HPDE6-E6E7 (cell line): Measurements from ENCODE around the gene PRIMA1.
"Not testable (repeated sequence)": the region's sequence is repeated elsewhere in the genome, so short reads cannot be mapped to it uniquely, and the experiment has no call there.

Experiments used
- DNase-seq: peaks from one replicate; pipeline ENCODE4 v3.0.0; 2011; ENCODE audit warnings: missing footprints; ENCODE audit errors: extremely low spot score

PRIMA1 gene, protein sequence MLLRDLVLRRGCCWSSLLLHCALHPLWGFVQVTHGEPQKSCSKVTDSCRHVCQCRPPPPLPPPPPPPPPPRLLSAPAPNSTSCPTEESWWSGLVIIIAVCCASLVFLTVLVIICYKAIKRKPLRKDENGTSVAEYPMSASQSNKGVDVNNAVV

DNA sequence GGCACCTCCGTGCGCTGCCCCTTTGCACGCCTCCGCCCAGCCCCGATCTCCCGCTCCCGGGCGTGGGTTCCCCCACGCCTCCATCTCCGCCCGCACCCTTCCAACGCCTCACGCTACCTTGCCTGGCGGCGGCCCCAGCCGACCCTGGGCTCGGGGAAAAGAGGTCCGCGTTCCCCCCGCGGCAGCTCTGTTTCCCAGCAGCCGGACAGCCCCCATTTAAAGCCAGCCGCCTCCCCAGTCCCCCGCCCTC lies at the start of gene PRIMA1:
Gene PRIMA1 (minus strand): TSS at position 193 of the 250 bp plus-strand sequence. CDS start 767 bp downstream, outside the sequence.
- DNase-seq = no peak

- no peak for DNase-seq
These were observed 46.5 kb upstream of the PRIMA1 start for GRCh38 chr14:93834699-93835371.

DNA sequence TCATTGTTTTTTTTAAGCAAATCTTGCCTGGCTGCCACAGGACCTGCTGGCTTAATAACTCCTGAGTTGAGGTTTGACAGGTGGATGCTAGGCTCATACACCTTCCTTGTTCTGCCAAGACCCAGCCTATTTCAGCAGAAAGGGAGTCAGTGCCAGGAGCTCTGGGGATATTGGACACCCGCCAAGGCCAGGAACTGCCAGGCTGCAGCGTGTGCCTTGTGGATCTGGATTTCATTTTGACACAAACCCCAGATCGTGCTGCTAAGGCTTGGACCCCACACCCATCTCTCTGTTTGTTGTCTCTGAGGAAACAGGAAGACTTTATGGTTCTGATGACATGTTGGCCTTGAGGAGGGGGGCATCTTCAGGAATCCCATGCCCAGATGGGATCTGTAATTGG lies 44.4 kb upstream of the PRIMA1 start:
- no peak for DNase-seq

DNA sequence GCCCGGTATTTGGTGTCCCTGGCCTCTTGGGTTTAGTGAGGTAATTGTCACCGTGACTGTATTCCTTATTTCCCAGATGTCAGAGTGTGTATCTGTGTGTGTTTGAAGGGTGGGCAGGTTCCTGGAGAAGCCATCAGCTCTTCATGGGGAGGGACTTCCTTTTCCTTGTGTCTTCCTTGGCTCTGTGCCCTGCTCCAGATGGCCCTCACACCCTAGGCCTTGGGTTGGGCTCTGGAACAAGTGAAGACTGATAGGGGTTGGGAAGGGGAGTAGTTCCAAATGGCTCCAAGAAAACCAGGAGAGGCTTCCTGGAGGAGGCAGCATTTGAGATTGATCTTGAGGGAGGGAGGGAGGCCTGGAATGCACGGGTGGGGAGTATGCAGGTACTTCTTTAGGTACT lies 43.8 kb upstream of the PRIMA1 start:
- no peak for DNase-seq

DNA sequence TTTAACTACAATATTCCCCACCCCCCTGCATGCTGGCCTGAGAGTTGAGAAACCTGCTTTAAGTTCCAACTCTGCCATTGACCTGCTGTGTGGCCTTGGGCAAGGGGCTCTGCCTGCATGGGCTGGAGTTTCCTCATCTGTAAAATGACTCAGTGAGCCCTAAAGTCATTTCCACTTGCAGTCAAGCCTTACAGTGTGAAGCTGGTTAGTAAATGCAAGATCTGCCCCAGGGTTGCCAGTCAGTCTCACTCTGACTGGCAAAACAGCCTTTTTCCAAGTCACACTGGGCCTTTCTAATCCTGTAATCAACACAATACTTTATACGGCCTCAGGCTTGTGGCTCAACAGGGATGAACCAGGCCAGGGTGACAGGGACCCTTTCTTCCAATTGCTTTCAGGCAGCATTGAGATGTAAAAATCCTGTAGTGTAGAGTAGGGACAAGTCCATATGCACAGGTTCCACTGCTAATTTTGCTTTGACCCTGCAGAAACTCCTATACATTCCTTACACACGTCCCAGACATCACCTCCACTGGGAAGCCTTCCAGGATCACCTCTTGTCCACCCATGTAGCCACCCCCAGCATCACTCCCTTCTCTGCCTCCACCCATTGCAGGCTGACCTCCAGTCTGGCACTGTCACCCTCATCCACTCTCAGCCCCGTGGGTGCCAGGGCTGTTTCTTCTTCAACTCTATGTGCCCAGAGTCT lies 42.6 kb upstream of the PRIMA1 start:
- no peak for DNase-seq

- no peak for DNase-seq
These were observed 41.7 kb upstream of the PRIMA1 start for GRCh38 chr14:93829839-93830481.

- no peak for DNase-seq
These were observed 36.9 kb upstream of the PRIMA1 start for GRCh38 chr14:93825235-93825553.

DNA sequence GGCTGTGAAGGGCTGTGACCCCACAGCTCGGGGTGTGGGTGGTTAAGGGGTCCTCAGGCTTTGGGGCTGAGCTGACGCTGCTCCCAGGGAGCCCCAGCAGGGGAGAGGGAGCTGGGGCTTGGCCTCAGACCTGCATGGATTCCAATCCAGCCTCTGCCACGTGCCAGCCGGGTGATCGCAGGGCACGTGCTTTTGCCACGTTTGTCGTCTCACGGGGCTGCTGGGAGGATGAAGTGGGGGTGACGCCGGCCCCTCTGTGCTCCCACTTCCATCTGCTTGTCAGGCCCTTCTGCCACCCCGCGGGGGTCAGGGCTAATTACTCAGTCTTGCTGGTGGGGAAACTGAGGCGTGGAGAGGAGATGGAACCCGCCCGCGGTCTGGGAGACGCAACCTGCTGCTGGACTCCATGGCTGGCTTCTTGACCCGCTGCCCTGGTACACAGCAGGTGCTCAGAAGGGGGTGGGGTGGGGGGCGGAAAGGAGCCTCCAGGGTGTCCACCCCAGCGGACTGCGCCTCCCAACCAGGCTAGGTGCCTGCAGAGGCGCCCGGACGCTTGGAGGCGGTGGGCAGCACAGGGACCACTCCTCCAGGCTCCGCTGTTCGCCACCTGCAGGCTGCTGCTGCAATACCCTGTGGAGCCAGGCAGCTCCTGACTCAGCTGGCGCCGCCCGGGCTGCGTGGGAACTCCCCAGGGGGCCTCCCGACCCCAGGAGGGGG lies 36.4 kb upstream of the PRIMA1 start:
- DNase-seq = no peak

GRCh38 chr14:93824076-93824475 lies 35.8 kb upstream of the PRIMA1 start:
- DNase-seq = no peak

- no peak for DNase-seq
These were observed 32.8 kb upstream of the PRIMA1 start for GRCh38 chr14:93821051-93821450.

- no peak for DNase-seq
These were observed 30.6 kb upstream of the PRIMA1 start for GRCh38 chr14:93818857-93819256.

DNA sequence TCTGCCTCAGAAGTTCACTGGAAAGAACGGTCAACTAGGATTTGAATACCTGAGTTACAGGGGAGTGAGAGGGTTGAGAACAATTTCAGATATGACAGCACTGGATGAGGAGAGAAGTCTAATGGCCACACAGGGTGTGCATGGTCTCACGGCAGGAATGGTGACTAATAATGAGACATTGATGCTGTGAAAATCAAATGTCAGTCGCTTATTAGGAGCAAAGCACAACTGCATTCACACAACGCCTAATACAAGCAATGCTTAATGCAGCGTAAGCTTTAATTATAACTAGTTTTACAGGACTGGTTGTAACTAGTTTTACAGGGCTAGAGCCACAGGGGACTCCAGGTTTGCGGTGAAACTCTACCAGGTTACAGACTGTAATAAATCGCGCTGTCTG lies 23.4 kb upstream of the PRIMA1 start:
- DNase-seq = no peak

GRCh38 chr14:93811020-93811419 lies 22.7 kb upstream of the PRIMA1 start:
- no peak for DNase-seq

DNA sequence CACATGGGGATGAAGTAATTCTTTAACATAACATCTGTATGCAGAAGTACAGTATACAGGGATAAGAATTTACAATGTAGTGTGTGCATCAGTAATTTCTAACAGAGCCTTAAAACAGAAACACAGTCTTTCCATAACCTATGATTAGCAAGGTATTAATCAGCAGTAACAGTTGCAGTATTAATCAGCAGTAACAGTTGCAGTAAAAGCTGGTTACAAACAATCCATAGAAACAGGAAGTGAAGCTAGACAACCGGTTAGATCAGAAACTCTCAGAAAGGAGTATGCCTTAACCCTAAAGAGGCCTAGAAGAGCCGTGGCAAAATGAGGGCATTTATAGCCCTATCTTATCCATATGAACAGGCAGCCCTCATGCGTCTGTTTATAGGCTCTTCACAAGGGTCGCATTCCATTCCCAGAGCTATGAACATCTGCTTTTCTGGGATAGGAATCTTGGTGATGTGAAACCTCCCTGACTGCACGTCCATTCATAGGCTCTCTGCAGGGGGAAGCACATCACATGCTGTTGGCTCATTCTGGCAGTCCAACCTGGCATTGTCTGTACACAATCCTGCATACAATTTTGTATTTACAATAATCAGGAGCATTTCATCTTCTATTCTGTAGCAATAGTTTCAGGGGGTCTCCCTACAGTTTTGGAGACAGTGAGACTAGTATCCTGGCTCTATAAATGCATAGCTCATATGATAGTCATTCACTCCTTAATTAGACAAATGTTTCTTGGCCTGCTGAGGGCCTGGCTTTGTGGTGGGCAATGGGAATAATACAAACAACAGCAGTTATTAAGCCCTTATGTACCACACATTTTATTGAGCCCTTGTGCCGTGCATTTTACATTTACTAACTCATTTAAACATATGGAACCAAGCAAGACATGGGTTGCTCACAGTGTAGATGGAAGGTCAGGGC lies 21.5 kb upstream of the PRIMA1 start:
- not testable (repeated sequence) for DNase-seq

DNA sequence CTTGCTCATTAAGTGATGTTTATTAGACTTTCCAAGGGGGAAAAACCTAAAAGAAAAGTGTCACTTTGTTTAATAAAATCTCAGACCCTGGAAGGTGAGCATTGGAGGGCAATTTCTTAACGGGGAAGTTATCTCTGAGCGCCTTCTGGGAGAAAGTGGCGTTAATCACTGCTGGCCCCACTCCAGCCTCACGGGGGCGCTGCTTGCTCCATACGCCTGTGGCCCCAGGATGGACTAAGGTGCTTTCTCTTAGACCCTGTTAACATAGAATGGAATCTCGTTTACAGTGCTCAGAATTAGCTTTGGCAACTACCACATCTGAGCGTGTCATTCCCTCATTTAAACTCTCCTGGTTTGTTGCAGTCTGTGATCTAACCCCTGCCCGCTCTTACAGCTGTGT lies 16.4 kb upstream of the PRIMA1 start:
- no peak for DNase-seq

DNA sequence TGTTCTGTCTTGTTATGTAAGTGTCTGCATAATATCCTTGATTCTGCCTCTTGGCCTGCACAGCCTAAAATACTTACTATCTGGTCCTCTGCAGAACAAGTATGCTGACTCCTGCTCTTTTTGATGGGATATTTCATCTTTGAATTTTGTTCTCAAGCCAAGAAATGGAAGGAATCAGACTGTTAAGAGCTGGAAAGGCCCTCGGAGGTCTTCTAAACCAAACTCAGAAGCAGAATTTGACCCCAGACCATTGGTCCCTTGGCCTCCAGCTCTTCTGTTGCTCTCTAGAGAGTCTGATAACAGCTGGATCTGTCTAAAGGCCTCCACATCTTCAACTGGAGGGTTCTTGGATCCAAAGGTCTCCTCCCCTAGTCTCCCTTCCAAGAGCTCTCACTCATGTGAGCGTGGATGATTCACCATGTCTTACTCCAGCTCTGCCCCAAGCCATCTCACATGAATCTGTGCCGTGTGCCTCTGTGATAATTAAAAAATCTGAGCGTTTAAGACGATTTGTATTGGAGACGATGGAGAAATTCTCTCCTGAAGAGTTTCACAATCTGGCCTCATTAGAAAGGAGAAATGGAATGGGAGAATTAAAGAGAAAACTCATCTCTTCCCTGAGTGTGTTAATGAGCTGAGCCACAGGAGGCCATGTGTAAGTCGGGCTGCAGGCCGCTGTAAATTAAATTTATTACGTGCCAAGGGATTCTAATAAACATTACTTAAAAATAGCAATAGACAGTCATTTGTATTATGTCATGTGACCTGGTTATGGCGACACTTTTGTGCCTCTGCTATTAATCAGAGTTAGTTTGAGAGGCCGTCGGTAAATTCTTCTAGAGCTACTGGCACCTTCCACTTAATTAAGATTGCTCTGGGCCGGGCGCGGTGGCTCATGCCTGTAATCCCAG lies 15.4 kb upstream of the PRIMA1 start:
- no peak for DNase-seq

DNA sequence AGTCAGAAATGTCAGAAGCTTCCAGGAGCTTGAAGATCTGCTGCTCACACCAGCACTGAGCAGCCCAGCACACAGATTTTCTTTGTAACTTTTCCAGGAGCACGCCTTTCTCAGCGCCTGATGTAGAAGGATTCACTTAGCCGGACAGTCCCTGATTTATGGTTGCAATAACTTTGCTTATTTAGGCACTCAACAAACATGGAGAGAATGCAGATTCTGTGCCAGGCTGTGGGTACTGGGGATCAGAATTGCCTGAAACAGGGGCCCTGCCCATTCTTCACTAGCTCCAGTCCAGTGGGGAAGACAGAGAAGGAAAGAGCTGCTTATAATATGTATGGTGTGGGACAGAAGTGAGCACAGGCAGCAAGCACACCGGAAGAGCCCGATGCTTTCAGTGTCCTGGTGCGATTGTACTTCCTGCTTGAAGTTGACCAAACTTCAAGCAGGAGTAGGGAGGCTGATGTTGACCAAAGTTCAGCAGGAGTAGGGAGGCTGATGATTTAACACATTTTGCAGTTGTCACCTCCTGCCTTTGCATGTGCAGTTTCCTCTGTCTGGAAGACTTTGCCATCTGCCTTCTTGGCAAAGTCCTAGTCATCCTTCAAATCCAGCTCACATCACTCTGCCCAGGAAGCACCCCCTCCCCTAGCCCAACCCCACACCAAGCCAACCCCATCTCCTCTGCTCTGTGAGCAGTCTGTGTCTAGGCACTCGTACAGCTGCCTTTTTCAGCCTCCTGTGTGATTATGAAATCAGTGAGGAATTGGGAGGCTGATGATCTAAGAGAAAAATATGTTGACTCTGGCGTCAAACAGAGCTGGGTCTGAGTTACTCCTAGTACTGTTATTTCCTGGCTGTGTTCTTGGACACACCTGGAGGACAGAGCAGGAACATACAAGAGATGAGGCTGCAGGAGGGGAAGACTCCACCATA lies 12.0 kb upstream of the PRIMA1 start:
- no peak for DNase-seq

- DNase-seq = no peak
These were observed 11.3 kb upstream of the PRIMA1 start for GRCh38 chr14:93799617-93799988.

DNA sequence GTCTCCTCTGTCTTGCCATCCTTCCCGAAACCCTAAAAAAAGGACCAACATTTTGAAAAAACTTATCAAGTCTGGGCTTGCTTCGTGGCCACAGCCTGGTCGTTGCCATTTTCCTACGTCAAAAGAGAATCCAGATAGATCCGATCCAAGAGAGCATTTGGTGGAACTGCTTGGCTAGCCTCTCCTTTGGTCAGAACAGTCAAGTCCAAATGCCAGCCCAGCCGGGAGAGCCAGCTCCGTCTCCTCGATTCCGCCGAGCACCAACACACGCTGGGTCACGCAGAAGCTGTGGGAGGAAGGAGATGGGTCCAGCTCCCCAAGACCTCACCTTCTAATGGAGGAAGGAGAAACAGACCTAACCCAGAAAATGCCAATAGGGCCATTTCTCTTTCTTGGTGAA lies 9.3 kb upstream of the PRIMA1 start:
- no peak for DNase-seq
